GM18526 (cell line): ENCODE measurements around the gene GGNBP2.

Experiments used
- POLR2A ChIP-seq: IDR thresholded peaks from 3 replicates; pipeline ENCODE4 v1.6.1; 2011; ENCODE audit not compliant: insufficient read length; ENCODE audit errors: extremely low read depth

The GGNBP2 gene

DNA sequence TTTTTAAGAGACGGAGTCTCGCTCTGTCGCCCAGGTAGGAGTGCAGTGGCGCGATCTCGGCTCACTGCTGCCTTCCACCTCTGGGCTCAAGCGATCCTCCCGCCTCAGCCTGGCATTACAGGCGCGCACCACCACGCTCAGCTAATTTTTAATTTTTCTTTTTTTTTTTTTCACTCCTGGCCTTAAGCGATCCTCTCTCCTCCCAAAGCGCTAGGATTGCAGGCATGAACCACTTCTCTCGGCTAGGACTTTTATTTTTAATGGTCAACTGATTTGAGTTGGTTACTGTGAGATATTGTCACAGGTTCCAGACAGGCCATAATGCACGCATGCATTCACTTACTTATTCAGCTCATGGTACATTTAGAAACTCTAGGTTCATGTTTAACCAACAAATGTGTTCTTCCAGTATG lies 9.0 kb upstream of the GGNBP2 start:
- no peak for TF ChIP-seq POLR2A

DNA sequence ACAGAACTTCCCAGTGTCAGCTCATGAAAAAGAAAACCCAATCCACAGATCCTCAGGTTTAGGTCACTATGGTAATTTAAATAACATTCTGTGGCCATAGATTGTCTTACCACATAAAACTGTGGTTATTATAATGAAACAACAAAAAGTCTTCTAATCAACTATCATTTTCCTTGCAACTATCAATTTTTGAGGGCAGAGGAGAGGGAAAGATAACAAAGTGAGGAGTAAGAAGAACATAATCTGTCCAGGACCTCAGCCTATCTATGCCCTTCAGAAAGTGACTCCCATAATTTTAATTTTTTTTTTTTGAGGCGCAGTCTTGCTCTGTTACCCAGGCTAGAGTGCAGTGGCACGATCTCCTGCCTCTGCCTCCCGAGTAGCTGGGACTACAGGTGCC lies 4.0 kb upstream of the GGNBP2 start:
- no peak for TF ChIP-seq POLR2A

DNA sequence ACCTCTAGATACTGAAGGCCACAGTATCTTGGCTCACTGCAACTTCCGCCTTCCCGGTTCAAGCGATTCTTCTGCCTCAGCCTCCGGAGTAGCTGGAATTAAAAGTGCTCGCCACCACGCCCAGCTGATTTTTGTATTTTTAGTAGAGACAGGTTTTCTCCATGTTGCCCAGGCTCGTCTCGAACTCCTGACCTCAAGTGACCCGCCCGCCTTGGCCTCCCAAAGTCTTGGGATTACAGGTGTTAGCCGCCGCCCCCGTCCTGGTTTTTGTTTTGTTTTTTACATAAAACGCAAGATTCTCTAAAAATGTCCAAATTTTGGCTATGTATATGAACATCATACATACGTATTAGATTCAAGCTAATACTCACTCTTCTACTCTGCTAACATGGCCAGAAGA lies 2.0 kb upstream of the GGNBP2 start:
- no peak for TF ChIP-seq POLR2A

DNA sequence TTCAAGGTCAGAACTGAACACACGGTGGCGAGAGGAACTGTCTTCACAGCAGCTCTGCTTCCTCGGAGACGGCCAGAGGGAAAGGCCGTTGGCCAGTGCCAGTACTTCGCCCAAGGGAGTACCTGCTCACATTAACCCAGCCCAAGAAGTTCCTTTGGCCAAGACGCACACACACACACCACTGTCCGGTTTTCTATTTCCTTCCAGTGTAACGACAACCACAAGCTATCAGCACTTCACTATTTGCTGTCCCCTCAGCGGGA lies 744 bp upstream of the GGNBP2 start:
- no peak for TF ChIP-seq POLR2A

DNA sequence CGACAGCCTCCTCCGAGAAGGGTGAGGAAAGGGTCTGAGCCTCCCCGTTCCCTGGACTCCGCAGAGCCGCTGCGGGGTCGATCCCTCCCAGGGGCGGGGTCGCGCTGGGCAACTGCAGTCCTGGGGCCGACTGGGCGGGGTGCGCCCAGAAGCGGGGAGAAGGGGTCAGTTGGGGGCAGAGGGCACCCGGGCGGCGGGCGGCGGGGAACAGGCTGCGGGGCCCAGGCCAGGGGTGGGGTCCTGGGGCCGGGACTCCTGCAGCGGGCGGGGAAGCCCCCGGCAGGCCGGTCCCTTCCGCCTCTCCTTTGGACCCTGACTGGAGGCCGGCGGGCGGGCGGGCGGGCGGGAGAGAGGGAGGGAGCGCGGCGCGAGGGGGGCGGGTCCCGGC lies 352 bp downstream of the GGNBP2 start:
- no peak for TF ChIP-seq POLR2A

DNA sequence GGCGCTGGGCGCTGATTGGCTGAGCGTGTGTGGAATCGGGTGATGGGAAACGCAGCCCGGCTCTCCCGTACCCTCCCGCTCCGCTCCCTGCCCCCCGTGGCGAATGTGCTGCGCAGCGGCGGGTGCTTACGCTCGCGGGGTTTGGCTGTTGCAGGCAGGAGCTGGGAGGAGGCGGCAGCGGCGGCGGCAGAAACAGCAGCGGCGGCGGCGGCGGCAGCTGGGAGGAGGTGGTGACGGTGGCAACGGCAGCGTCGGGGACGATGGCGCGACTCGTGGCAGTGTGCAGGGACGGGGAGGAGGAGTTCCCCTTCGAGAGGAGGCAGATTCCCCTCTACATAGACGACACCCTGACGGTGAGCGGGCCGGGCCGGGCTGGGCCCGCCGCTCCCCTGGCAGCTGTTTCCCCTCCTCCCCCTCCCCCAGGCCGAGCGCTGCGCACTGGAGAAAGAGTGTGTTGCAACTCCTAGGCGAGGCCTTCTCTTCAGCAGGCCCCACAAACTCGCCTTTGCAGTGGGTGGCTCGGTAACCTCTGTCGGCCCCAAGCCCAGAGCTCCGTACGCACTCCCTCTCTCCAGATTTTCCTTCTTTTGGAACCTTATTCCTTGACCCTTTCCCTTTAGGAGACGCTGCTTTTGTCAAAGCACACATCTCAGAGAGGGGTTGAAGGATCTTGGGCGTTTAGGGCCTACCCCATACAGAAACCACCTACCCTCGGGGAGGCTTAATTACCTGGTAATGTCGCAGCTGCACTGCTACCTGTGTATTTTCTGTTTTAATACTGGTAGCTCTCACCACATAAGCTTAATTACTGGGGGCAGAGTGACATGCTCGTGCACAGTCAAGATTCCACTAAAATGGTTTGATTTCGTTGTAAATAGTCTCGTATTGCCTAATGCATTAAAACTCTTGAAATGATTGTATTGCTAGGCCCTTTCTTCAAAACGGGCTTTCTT lies 1.0 kb downstream of the GGNBP2 start:
- peak; percentile 29 for TF ChIP-seq POLR2A

DNA sequence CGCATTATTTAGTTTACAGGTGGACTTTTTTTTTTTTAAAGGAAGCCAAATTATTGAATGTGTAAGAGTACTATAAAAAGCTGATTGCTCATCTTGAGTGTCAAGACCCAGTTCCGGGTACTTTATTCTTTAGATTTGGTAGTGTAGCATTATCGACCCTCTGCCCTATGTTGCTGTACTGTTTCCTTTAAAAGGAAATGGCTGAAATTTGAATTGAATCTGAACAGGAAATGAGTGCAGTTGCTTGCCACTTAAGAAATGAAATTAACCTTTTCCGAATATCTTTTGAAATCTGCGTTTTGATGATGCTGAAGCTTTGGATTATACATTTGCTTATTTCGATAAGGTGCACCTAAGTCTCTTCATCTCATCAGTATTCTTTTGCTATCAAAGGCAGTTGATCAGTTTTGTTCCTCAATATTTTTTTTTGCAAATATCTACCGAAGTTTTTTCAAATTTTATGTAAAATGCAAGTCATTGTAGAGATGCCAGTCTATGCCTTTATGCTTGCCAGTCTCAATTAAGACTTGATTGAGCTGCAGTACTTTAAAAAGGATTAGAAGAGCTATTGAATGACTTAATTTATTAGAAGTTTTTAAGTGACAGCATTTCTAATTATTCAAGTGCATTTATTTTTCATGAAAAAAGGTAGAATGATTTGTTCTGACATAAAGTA lies 1.8 kb downstream of the GGNBP2 start:
- no peak for TF ChIP-seq POLR2A

DNA sequence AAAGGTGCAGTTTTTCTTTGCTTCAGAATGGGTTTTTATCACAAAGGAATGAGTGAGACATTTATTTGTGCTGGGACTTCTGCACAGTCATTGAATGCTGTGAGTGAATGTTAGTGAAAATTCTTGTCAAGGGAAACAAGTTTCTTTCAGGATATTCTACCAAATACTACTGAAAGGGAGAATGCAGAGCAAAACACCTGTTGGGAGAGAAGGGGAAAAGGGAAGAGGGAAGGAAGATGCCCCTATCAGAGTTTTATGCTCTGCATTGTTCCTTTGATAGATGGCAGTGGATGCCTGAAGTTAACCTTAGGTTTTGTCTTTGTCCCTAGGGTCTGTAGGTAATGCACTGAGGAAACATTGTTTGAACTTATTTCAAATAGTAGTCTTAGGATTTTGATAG lies 3.1 kb downstream of the GGNBP2 start:
- TF ChIP-seq POLR2A, result no peak

DNA sequence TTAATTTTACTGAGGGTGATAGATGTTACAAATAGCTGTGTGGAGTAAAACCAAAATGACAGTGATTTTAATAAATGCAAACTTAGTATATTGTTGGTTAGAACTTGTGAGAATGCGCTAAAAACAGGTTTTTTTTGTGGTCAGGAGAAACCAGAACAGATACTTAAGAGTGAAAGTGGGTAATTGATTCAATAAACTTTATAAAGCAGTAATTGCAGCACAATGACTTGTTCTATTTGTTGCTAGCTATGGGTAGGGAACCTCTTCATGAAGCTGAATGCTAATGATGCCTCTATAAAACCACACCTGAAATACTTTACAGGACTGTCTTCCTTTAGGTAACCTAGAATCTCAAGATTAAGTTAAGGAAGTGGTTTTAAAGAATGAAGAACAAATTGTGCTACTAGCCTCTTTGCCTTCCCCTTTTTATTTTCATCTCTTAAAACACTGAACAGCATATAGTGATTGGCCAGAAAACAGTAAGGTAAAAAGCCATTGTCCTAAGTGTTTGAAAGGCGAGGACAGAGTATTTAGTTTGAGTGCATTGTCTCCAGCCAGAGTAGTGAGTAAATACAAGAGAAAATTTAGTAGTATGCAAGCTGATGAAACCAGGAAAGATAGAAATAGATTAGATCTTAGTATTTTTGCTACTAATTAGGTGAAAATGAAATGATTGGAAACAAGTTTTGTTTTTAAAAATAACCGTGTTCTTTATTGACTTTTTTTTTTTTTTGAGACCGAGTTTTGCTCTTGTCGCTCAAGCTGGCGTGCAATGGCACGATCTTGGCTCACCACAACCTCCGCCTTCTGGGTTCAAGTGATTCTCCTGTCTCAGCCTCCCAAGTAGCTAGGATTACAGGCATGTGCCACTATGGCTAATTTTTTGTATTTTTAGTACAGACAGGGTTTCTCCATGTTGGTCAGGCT lies 6.0 kb downstream of the GGNBP2 start:
- TF ChIP-seq POLR2A, result no peak

DNA sequence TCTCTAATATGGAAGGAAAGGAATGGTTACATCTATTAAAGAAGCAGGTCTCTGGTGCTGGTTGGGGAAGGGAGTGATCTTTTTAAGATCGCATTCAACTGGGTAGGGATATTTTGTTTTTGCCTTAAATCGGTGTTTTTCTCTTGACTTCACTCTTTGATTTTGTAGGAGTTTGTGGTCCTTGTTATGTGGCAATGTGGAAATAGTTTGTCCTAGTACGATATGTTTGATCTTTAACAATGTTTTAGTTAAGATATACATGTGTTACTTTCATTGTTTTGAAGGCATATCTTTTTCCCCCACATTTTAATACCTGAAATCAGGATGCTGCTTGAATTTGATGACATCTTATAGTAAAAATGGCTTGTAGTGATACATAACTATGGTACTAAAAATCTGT lies 8.7 kb downstream of the GGNBP2 start:
- TF ChIP-seq POLR2A, result no peak

DNA sequence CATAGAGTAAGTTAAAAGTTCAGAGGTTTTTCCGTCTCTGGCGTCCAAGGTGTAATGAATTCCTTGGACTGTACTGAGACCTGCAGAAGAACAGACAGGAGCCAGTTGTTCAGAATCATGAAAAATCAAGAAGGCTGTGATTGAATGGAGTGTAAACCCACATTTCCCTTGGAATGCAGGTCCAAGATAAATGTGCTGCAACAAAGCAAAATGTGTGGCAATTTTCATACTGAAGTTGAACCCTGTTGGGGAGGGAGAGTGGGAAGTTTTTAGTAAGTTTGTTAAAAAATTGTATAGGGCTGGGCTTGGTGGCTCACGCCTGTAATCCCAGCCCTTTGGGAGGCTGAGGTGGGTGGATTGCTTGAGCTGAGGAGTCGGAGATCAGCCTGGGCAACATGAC lies 21.4 kb downstream of the GGNBP2 start:
- TF ChIP-seq POLR2A, result no peak

DNA sequence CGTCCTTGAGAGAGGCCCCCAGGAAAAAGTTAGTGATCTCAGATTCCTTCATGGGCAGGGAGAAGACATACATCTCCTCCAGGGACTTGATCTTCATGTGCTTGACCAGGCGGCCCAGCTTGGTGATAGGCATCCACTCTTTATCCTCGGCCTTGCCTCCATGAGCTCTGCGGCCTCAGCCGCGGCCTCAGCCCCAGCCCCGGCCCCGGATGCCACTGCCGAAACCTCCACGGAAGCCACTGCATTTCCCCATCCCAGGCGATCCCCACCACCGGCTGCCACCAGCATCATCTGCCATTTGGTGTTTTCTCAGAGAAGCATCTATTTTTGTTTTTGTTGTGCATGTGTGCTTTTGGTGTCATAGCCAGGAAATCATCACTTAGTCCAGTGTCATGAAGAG lies 30.3 kb downstream of the GGNBP2 start:
- no peak for TF ChIP-seq POLR2A

DNA sequence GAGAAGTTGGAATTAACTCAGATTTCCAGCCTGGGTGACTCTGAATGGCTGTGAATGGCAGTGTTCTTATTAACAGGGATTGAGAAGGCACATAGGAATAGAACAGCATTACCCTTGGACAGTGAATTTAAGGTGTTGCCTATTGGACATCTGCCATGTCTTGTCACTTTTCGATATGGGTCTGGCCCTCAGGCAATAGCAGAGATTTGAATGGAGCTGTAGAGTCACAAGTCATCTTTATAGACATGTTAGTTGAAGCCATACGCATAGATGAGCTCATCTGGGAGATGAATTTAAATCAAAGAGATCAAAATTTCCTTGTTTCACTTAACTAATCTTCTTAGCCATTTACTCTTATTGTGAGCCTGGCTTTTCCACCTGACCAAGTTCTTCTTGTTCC lies 32.1 kb downstream of the GGNBP2 start:
- TF ChIP-seq POLR2A, result no peak

DNA sequence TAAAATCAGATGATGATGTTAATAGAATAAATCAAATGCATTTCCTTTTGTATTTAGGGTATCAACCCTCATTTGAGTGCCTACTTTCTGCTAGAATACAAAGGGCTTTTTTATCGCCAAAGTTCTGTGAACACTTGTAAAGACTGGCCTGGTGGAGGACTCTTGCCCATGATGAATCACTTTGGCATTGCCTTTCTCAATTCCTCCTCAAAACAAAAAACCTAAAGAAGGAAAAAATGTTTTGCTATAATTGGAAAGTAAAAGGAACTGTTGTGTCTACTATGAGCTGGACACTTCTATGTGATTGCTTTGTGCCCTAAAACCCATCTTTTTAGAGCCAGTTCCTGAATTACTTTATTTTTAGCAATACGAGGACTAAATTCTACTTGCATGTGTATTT lies 34.0 kb downstream of the GGNBP2 start:
- no peak for TF ChIP-seq POLR2A

DNA sequence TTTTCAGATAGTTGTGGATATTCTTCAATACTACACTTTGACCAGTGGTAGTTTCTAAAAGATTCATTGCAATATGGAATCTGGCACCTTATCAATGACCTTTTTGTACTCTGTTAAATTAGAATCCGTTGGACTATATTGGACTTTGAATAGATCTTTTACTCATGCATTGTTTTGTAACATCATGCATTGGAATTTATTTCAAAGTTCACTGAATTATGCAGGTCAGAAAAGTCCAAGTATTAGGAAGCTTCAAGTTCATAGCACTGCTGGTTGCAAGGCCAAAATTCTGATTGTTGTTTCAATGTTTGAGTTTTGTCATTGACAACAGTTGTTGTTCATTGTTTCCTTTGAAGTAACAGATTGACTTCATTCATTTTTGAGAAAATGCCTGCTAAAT lies 39.1 kb downstream of the GGNBP2 start:
- no peak for TF ChIP-seq POLR2A

DNA sequence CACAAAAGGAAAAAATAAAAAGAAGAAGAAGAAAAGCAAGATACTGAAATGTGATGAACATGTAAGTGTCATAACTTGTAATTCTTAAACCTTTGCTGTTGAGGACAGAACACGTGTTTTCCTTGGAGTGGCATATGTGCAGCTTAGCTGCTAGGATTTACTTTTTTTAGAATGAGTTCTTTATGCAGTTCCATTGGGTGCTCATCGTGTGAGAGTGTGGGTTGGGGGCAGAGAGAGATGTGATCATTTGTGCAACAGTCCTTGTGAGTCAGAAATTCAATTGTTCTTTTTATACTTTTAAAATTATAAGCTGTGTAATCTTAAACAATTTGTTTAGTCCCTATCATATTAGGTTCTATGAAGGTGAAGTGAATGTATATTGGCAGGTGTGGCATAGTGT lies 41.4 kb downstream of the GGNBP2 start:
- TF ChIP-seq POLR2A, result no peak
